Stimulated activated CD8-positive, alpha-beta memory T cell treated with anti-CD3 and anti-CD28 coated beads, Interleukin-7, amount 100 ng/mL, for 1 hour (primary cell): ENCODE measurements around the gene TMEM94.
"Not testable (repeated sequence)": the region's sequence is repeated elsewhere in the genome, so short reads cannot be mapped to it uniquely, and the experiment has no call there.

Experiments used
- DNase-seq, 2 donors: peaks; one replicate each; pipeline ENCODE4 v3.0.0-alpha.2; 2020; ENCODE audit warnings: low read depth in 2 of 2

The TMEM94 gene

GRCh38 chr17:75456417-75457046, at the start of gene TMEM94:
TMEM94 (plus strand) TSS chr17:75456635; CDS start chr17:75471906, 15,271 bp downstream.
- peak; percentile 75 to 78 for DNase-seq

- DNase-seq: no peak
Measured at GRCh38 chr17:75407655-75408352, 48.6 kb upstream of the TMEM94 start.

GRCh38 chr17:75410141-75410540, 46.3 kb upstream of the TMEM94 start:
- DNase-seq: no peak

- no peak for DNase-seq
Measured at GRCh38 chr17:75411328-75412067, 44.9 kb upstream of the TMEM94 start.

GRCh38 chr17:75412455-75413317, 43.7 kb upstream of the TMEM94 start:
- DNase-seq: peak; percentile 34 to 36

- DNase-seq: no peak
Measured at GRCh38 chr17:75414488-75414887, 41.9 kb upstream of the TMEM94 start.

- DNase-seq: no peak
Measured at GRCh38 chr17:75416006-75416405, 40.4 kb upstream of the TMEM94 start.

GRCh38 chr17:75417054-75417580, 39.3 kb upstream of the TMEM94 start:
- no peak for DNase-seq

- no peak for DNase-seq
Measured at GRCh38 chr17:75418531-75418930, 37.9 kb upstream of the TMEM94 start.

GRCh38 chr17:75428543-75429469, 27.6 kb upstream of the TMEM94 start:
- DNase-seq: no peak

GRCh38 chr17:75430159-75430974, 26.1 kb upstream of the TMEM94 start:
- DNase-seq: no peak

GRCh38 chr17:75433218-75433783, 23.1 kb upstream of the TMEM94 start:
- no peak for DNase-seq

- not testable (repeated sequence) for DNase-seq
Measured at GRCh38 chr17:75434433-75434832, 22.0 kb upstream of the TMEM94 start.

- DNase-seq: not testable (repeated sequence)
Measured at GRCh38 chr17:75437404-75437803, 19.0 kb upstream of the TMEM94 start.

GRCh38 chr17:75439287-75439686, 17.1 kb upstream of the TMEM94 start:
- no peak for DNase-seq

- no peak for DNase-seq
Measured at GRCh38 chr17:75440738-75441448, 15.5 kb upstream of the TMEM94 start.

- no peak for DNase-seq
Measured at GRCh38 chr17:75442168-75443103, 14.0 kb upstream of the TMEM94 start.
